OCI-LY1 (cell line): Measurements from ENCODE around the gene PAQR3.

Experiments
- H2AFZ ChIP-seq: fragments of 200-600 bp; sonication (generic), shearing (Covaris generic); 2 replicates; pipeline ENCODE4 v1.6.0; 2014; ENCODE audit warnings: antibody characterized with exemption, mild to moderate bottlenecking, low read length
- H3F3A ChIP-seq: fragments of 200-600 bp; sonication (generic), shearing (Covaris generic); 2 replicates; pipeline ENCODE4 v1.6.0; 2014; ENCODE audit warnings: mild to moderate bottlenecking, antibody characterized with exemption, low read length, moderate library complexity; ENCODE audit not compliant: insufficient read depth
- H3K27ac ChIP-seq: fragments of 200-600 bp; sonication (generic); 2 replicates; pipeline ENCODE4 v1.5.1; 2014; ENCODE audit warnings: low read length, mixed run types, mild to moderate bottlenecking, low read depth; ENCODE audit not compliant: poor library complexity, severe bottlenecking
- H3K27me3 ChIP-seq: fragments of 200-600 bp; sonication (generic); 2 replicates; pipeline ENCODE4 v1.6.0; 2014; ENCODE audit warnings: antibody characterized with exemption, mild to moderate bottlenecking, low read length, moderate library complexity; ENCODE audit not compliant: insufficient read depth
- H3K36me3 ChIP-seq: fragments of 200-600 bp; sonication (generic); 2 replicates; pipeline ENCODE4 v1.6.1; 2014; ENCODE audit warnings: mild to moderate bottlenecking, antibody characterized with exemption, low read length, moderate library complexity, mixed read lengths; ENCODE audit not compliant: insufficient read depth
- H3K4me1 ChIP-seq: fragments of 200-600 bp; sonication (generic); 2 replicates; pipeline ENCODE4 v1.5.1; 2014; ENCODE audit warnings: mild to moderate bottlenecking, low read length, moderate library complexity; ENCODE audit not compliant: insufficient read depth, severe bottlenecking
- H3K4me2 ChIP-seq: fragments of 200-600 bp; sonication (generic), shearing (Covaris generic); 2 replicates; pipeline ENCODE4 v1.6.1; 2014; ENCODE audit warnings: low read length
- H3K4me3 ChIP-seq: fragments of 200-600 bp; sonication (generic); 2 replicates; pipeline ENCODE4 v1.5.1; 2014; ENCODE audit warnings: low read length, low read depth, mild to moderate bottlenecking, mixed read lengths; ENCODE audit not compliant: poor library complexity, severe bottlenecking
- H3K79me2 ChIP-seq: fragments of 200-600 bp; shearing (Covaris generic); 2 replicates; pipeline ENCODE4 v1.6.1; 2016; ENCODE audit warnings: mixed run types, low read length, mixed read lengths; ENCODE audit not compliant: insufficient read depth
- H3K9ac ChIP-seq: fragments of 200-600 bp; sonication (generic), shearing (Covaris generic); 2 replicates; pipeline ENCODE4 v1.6.1; 2014; ENCODE audit warnings: mild to moderate bottlenecking, low read length, mixed read lengths
- H3K9me2 ChIP-seq: fragments of 200-600 bp; sonication (generic), shearing (Covaris generic); 2 replicates; pipeline ENCODE4 v1.6.1; 2014; ENCODE audit warnings: low read depth, mild to moderate bottlenecking, low read length, mixed read lengths
- H3K9me3 ChIP-seq: fragments of 200-600 bp; shearing (Covaris generic); 2 replicates; pipeline ENCODE4 v1.6.1; 2014; ENCODE audit warnings: low read length, mixed read lengths
- H4K20me1 ChIP-seq: fragments of 200-600 bp; sonication (generic), shearing (Covaris generic); 2 replicates; pipeline ENCODE4 v1.6.0; 2016; ENCODE audit warnings: mild to moderate bottlenecking, low read length; ENCODE audit not compliant: insufficient read depth
- CTCF ChIP-seq: fragments of 200-600 bp; sonication (generic), shearing (Covaris generic); IDR thresholded peaks from 2 replicates; pipeline ENCODE4 v1.5.1; 2017; ENCODE audit warnings: mild to moderate bottlenecking, antibody characterized with exemption, low read length, moderate library complexity, mixed read lengths
- EZH2 ChIP-seq: fragments of 200-600 bp; sonication (generic), shearing (Covaris generic); IDR thresholded peaks from 2 replicates; pipeline ENCODE4 v1.8.0; 2017; ENCODE audit warnings: borderline replicate concordance, mixed run types, mild to moderate bottlenecking, antibody characterized with exemption, low read length, moderate library complexity, mixed read lengths

The PAQR3 gene

DNA sequence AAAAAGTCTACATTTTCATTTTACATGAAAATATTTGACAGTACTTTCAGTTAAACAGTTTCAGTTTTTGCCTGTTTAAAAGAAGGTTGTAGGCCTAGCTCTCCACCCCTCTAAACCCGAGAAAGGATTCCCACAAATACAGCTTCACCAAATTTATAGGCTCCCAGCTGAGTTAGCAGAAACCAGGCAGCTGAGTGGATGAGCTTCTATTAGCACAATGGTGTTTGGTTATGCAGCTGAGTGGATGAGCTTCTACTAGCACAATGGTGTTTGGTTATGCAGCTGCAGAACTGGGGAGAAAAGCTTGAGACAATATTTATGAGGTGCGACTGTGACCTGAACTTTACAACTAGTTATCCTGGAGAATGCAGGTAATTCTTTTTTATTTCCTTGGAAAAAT lies 36.6 kb upstream of the PAQR3 start:
- no peak overlapping the region for H3K27ac ChIP-seq
- H3K9me2 ChIP-seq = no peaks in the 10 kb centered on the region
- TF ChIP-seq CTCF (no peak), EZH2 (no peak)
- no peak overlapping the region for H2AFZ ChIP-seq
- H3K4me3 ChIP-seq = no peak overlapping the region
- H3F3A ChIP-seq = no peaks in the 10 kb centered on the region
- no peaks in the 10 kb centered on the region for H3K4me1 ChIP-seq
- H3K9me3 ChIP-seq = no peaks in the 10 kb centered on the region
- no peaks in the 10 kb centered on the region for H3K79me2 ChIP-seq
- H3K9ac ChIP-seq = no peak overlapping the region
- no peaks in the 10 kb centered on the region for H4K20me1 ChIP-seq
- H3K36me3 ChIP-seq = no peaks in the 10 kb centered on the region
- no peaks in the 10 kb centered on the region for H3K27me3 ChIP-seq
- no peak overlapping the region for H3K4me2 ChIP-seq

DNA sequence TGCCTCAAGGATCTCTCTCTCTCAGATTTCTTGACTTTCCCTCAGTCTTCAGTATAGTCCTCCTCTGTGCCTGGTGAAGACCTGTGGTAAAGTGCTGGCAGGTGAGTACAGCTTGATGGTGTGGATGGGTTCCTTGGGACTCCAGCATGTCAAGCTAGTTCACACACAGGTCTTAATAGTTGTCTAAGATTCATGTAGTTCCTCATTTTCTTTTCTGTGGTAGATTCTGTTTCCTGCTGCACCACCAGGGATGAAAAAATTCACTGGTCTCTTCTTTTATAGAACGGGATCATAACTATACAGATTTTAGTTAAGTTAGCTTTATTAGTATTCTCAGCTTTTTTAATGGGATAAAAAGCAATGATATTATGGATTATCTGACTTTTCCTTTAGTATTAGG lies 32.5 kb upstream of the PAQR3 start:
- Histone ChIP-seq H3K9ac (no peak overlapping the region), H3K9me3 (no peaks in the 10 kb centered on the region), H3K4me1 (no peaks in the 10 kb centered on the region), H3K4me3 (no peak overlapping the region), H3K9me2 (no peaks in the 10 kb centered on the region), H3K36me3 (no peaks in the 10 kb centered on the region), H3K27ac (no peak overlapping the region), H3K79me2 (no peaks in the 10 kb centered on the region), H2AFZ (no peak overlapping the region), H4K20me1 (no peaks in the 10 kb centered on the region), H3K4me2 (no peak overlapping the region), H3K27me3 (no peaks in the 10 kb centered on the region), H3F3A (no peaks in the 10 kb centered on the region)
- no peak for TF ChIP-seq EZH2
- TF ChIP-seq CTCF = no peak

GRCh38 chr4:78971326-78971725 lies 32.1 kb upstream of the PAQR3 start:
- no peak overlapping the region for H3K27ac ChIP-seq
- no peaks in the 10 kb centered on the region for H3K9me3 ChIP-seq
- H3K9ac ChIP-seq = no peak overlapping the region
- no peaks in the 10 kb centered on the region for H3K79me2 ChIP-seq
- H3K4me2 ChIP-seq = no peak overlapping the region
- no peaks in the 10 kb centered on the region for H3K4me1 ChIP-seq
- no peaks in the 10 kb centered on the region for H3K27me3 ChIP-seq
- no peaks in the 10 kb centered on the region for H3F3A ChIP-seq
- no peaks in the 10 kb centered on the region for H3K36me3 ChIP-seq
- no peaks in the 10 kb centered on the region for H3K9me2 ChIP-seq
- no peak overlapping the region for H3K4me3 ChIP-seq
- no peaks in the 10 kb centered on the region for H4K20me1 ChIP-seq
- no peak overlapping the region for H2AFZ ChIP-seq
- TF ChIP-seq EZH2 = no peak
- TF ChIP-seq CTCF = no peak
